ENCODE data around the gene TRIM8.

DNA sequence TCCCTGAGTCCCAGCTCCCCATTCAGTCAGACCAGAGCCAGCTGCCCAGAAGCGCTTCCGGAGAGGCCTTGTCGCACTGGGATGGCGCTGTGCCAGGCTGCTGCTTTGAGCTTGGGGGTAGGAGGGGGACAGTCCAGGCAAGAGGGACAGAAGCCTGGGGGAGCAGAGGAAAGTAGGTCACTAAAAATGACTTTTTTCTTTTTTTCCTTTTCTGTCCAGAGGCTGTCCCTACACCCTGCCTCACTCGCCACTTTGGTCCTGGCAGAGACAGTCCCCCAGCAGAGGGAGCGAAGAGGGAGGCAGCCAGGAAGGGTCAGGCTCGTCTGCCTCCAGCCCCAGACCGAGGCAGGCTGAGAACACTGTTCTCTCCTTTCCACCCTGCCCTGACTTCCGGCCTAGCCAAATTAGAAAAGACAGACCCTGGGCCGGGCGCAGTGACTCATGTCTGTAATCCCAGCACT, 15.8 kb upstream of the TRIM8 start:
- TF ChIP-seq CTCF (conservative IDR thresholded peaks at IDR 0.05) (no peak), EZH2 (IDR thresholded peaks at IDR 0.05; ENCODE audit: low read depth) (no peak)
